Right cardiac atrium (tissue), 5 donors: ENCODE results near the gene NCKAP5. TPM values are rescaled to one million over a fixed set of nuclear protein-coding genes. Genes with fewer than 3 reads are reported as not detected.
A peak's percentile ranks its signal among the peaks of the same experiment; 100 is the strongest.

ENCODE experiments used
- ATAC-seq, 2 donors: fragments of 200-7000 bp; cut with Tn5 transposase; one replicate each; pipeline versions ENCODE4 v1.8.0 to v1.9.1; 2020; ENCODE audit warnings: moderate library complexity in 2 of 2, mild to moderate bottlenecking in 1 of 2
- DNase-seq, 3 donors: peaks; one replicate each; pipeline ENCODE4 v3.0.0-alpha.2; 2020
- H3K27ac ChIP-seq: one replicate; pipeline ENCODE4 v1.5.1; 2013; ENCODE audit warnings: mild to moderate bottlenecking, low read length, control low read depth, moderate library complexity
- H3K27me3 ChIP-seq: one replicate; pipeline ENCODE4 v1.6.1; 2013; ENCODE audit not compliant: control insufficient read depth, insufficient read depth
- H3K4me1 ChIP-seq: one replicate; pipeline ENCODE4 v1.6.1; 2013; ENCODE audit warnings: low read length; ENCODE audit not compliant: control insufficient read depth, insufficient read depth
- H3K4me3 ChIP-seq: one replicate; pipeline ENCODE4 v1.5.1; 2013; ENCODE audit warnings: low read length, control low read depth
- H3K9me3 ChIP-seq: one replicate; pipeline ENCODE4 v1.6.1; 2013; ENCODE audit warnings: low read length; ENCODE audit not compliant: control insufficient read depth
- WGBS: extraction: QIAGEN DNeasy Blood & Tissue Kit; methylation state at CpG from one replicate; pipeline ENCODE4 v1.1.7; 2013; 5-methylcytosine and 5-hydroxymethylcytosine counted together
- intact Hi-C, 4 donors: fragments of 100-400 bp; cut with DNase I; formaldehyde crosslinking; loops; one replicate each; pipeline versions ENCODE4 v1.11.0 to v1.14.0; 2022 to 2023
- long read RNA-seq, 4 donors: library from polyadenylated mRNA; unstranded; transcript quantifications; one replicate each; pipeline ENCODE4 v2.0.0, GENCODE V29; 2020 to 2021
- polyA plus RNA-seq: library from polyadenylated mRNA; stranded (reverse); fragments of 200-250 nt; gene quantifications from one replicate; pipeline ENCODE4 v1.2.3, GENCODE V29; 2013
- total RNA-seq, 4 donors: library from RNA; stranded (reverse); fragmentation: NEBNext Ultra II Directional; extraction: Animal tissue kit (Norgen Biotek cat#: 25700); gene quantifications; one replicate each; pipeline ENCODE4 v1.2.1, GENCODE V29; 2021
- donor health status: healthy with polysubstance abuse.
- donor health status: DM: no; HTN: yes; CAD: no.
- donor health status: DM: no; HTN: no; CAD: no.
- donor health status: DM: no; HTN: yes; CAD: no; lungs with severe emphysema.
- donor health status: DM: yes; HTN: yes; CAD: no.

Gene NCKAP5
- total RNA-seq: 10 to 100 TPM in 1 of 4 donors, 1 to 10 TPM in 3; 7.3 to 11.1 (median 7.6) TPM
- 3.8 TPM for polyA plus RNA-seq
- long read RNA-seq, donor 1, partial matches to known transcripts: 2 of 8 reads
- long read RNA-seq, donor 1, other reads (novel, unspliced or antisense): 6 of 8 reads
- long read RNA-seq, donor 2, partial matches to known transcripts: 0 of 2 reads
- long read RNA-seq, donor 2, other reads (novel, unspliced or antisense): 2 of 2 reads
- long read RNA-seq, donor 3, partial matches to known transcripts: 2 of 32 reads
- long read RNA-seq, donor 3, other reads (novel, unspliced or antisense): 30 of 32 reads
- long read RNA-seq, donor 4, partial matches to known transcripts: 1 of 3 reads
- long read RNA-seq, donor 4, other reads (novel, unspliced or antisense): 2 of 3 reads

- DNase-seq (peak in 2 of 3 donors; percentile 52 to 62), ATAC-seq (peak in 1 of 2 donors; percentile 34)
- Histone ChIP-seq H3K27me3 (no peaks in the 10 kb centered on the region), H3K4me3 (peak within 1 kb of the TSS; percentile 39), H3K9me3 (no peaks in the 10 kb centered on the region), H3K4me1 (peaks cover 2% of the 10 kb centered on the region), H3K27ac (no peak within 1 kb of the TSS)
- WGBS: 3% methylated on average over 12 of the region's 12 CpGs
- intact Hi-C loops: loop anchor here in 2 of 4 donors (10.0 kb wide), 2 partner anchors 207 to 217 kb away; no protein-coding TSS in a partner anchor
Observed at GRCh38 chr2:133568172-133568571, at the start of gene NCKAP5. Gene NCKAP5 (minus strand): TSS chr2:133568463. CDS start chr2:133517526, 50,937 bp downstream.

DNA sequence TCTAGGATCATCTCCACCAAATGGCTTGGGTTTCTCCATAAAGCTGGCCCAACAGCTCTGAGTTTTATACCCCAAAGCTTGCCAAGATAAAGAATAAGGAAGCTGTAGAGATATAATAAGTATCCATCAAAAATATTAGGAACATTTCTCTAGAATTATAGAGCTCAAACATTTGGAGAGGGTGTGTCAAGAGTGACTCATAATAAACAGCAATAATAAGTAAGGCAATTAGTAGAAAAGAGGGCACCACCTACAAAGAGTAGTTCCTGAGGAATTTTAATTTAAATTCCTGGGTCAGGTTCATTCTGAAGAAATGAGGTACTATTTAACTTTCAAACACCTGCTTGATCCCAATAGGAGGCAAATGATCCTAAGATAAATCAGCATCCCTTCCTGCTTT is 41.4 kb upstream of the NCKAP5 start:
- intact Hi-C loops: no loop called here
- Histone ChIP-seq H3K4me3 (no peak overlapping the region), H3K4me1 (no peaks in the 10 kb centered on the region), H3K9me3 (no peaks in the 10 kb centered on the region), H3K27me3 (no peaks in the 10 kb centered on the region), H3K27ac (no peak overlapping the region)
- ATAC-seq: no peak
- DNase-seq: no peak

- no peaks in the 10 kb centered on the region for H3K4me1 ChIP-seq
- WGBS: 85% methylated on average over 1 of the region's 1 CpG
- H3K27ac ChIP-seq: no peak overlapping the region
- DNase-seq (no peak), ATAC-seq (no peak)
- intact Hi-C loops: no loop called here
- H3K4me3 ChIP-seq: no peak overlapping the region
- no peaks in the 10 kb centered on the region for H3K9me3 ChIP-seq
- no peaks in the 10 kb centered on the region for H3K27me3 ChIP-seq
Observed at GRCh38 chr2:133608291-133608690, 40.0 kb upstream of the NCKAP5 start.

GRCh38 chr2:133607679-133608078 is 39.4 kb upstream of the NCKAP5 start:
- 56% methylated on average over 1 of the region's 1 CpG for WGBS
- no peak for ATAC-seq
- DNase-seq: no peak
- Histone ChIP-seq H3K4me1 (peaks cover 3% of the 10 kb centered on the region), H3K4me3 (no peak overlapping the region), H3K9me3 (no peaks in the 10 kb centered on the region), H3K27me3 (no peaks in the 10 kb centered on the region), H3K27ac (no peak overlapping the region)
- intact Hi-C loops: no loop called here

- Histone ChIP-seq H3K4me1 (peaks cover 6% of the 10 kb centered on the region), H3K4me3 (no peak overlapping the region), H3K27ac (no peak overlapping the region), H3K27me3 (no peaks in the 10 kb centered on the region), H3K9me3 (no peaks in the 10 kb centered on the region)
- ATAC-seq (no peak), DNase-seq (no peak)
- 99% methylated on average over 1 of the region's 1 CpG for WGBS
- intact Hi-C loops: no loop called here
Observed at GRCh38 chr2:133606616-133607015, 38.4 kb upstream of the NCKAP5 start.

DNA sequence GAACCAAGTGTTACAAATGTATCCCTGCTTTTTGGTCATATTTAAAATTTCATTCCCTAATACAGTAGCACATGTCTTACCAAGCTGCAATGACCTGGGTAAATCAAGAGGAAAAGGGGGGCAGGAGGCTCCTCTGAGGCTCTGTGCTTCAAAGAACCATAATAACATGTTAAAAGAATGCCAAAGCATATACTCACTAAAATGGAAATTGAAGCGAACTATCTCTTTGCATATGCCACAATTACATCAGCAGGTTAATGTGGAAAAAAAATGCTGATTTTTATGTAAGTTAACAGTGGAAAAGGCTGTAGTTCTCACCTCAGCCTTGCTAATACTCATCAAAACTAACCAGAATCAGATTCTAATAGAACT is 37.5 kb upstream of the NCKAP5 start:
- WGBS: 95% methylated on average over 1 of the region's 1 CpG
- H3K27ac ChIP-seq: no peak overlapping the region
- no peak overlapping the region for H3K4me3 ChIP-seq
- H3K4me1 ChIP-seq: peaks cover 6% of the 10 kb centered on the region
- no peaks in the 10 kb centered on the region for H3K9me3 ChIP-seq
- no peaks in the 10 kb centered on the region for H3K27me3 ChIP-seq
- DNase-seq (no peak), ATAC-seq (no peak)
- intact Hi-C loops: no loop called here

DNA sequence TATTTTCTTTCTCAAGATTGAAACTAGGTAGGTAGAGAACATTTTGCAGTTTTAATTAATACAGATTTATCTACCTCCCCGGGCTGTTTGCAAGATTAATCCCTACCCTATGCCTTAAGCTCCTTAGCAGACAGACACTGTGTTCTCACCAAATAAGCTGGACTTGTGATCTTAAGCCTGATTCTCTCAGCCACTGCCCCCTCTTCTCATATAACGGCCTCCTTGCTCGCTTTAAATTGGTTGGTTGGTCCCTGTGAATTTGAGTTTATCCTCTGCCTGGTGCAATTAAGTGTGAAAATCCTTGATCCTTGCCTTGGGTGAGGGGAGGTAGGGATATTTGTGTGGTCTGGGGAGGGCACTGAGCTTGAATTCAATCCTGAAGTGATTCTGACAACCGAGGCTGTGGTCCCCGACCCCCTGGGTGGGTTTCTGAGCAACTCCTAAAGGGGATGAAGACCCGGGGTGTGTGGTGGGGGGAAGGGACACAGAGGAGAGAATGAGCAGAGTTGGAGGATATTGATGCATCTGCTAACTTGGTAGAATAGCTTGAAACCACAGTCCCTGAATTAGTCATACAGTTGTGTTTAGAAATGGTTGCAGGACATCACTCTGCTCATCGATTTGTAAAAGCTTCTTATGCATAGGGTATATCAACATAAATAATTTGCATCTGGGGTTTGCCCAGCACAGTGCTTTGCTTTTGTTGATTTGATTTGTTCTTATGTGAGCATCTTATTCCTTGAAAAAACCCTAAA is 36.9 kb upstream of the NCKAP5 start:
- ATAC-seq (no peak), DNase-seq (no peak)
- H3K4me3 ChIP-seq: no peak overlapping the region
- no peak overlapping the region for H3K27ac ChIP-seq
- H3K4me1 ChIP-seq: peaks cover 6% of the 10 kb centered on the region
- H3K9me3 ChIP-seq: no peaks in the 10 kb centered on the region
- no peaks in the 10 kb centered on the region for H3K27me3 ChIP-seq
- WGBS: 66% methylated on average over 7 of the region's 7 CpGs
- intact Hi-C loops: no loop called here

GRCh38 chr2:133603109-133603508 is 34.8 kb upstream of the NCKAP5 start:
- no peak overlapping the region for H3K27ac ChIP-seq
- ATAC-seq (no peak), DNase-seq (peak in 1 of 3 donors; percentile 35)
- intact Hi-C loops: no loop called here
- H3K9me3 ChIP-seq: no peaks in the 10 kb centered on the region
- H3K4me3 ChIP-seq: no peak overlapping the region
- no peaks in the 10 kb centered on the region for H3K27me3 ChIP-seq
- WGBS: 92% methylated on average over 10 of the region's 10 CpGs
- peaks cover 11% of the 10 kb centered on the region for H3K4me1 ChIP-seq

GRCh38 chr2:133602538-133602937 is 34.3 kb upstream of the NCKAP5 start:
- Histone ChIP-seq H3K4me1 (peaks cover 11% of the 10 kb centered on the region), H3K9me3 (no peaks in the 10 kb centered on the region), H3K4me3 (no peak overlapping the region), H3K27ac (no peak overlapping the region), H3K27me3 (no peaks in the 10 kb centered on the region)
- peak; percentile 41 to 51 (median 48) for DNase-seq
- WGBS: 34% methylated on average over 4 of the region's 4 CpGs
- intact Hi-C loops: no loop called here
- peak; percentile 69 to 77 for ATAC-seq

DNA sequence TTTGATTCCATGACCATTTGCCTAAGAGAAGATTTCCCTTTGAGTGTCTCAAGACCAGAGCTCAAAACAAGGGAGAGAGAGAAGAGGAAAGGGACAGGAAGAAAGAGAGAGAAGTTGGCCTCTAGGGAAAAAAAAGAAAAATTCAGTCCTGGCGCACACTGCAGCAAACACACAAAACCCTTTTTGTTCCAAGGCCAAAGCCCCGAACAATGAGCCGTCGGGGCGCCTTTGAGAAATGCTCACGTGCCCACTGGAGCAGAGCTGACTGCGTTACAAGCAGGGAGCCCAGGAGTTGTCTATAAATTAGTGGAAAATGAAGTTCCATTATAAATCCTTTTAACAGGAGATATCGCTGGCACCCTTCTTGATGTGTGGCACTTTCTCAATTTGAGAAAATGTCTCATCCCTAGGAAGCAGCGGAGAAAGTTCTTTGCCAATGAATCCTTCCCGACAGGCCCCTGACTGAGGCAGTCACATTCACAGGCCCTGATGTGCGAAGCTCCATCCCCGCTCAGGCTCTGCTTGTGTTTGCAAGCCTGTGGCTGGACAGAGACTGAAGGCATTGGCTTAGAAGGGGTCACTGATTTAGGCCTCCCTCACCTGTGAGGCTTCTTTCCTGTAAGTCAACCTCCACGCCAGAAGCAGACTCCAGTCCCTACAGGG is 32.1 kb upstream of the NCKAP5 start:
- WGBS: 76% methylated on average over 13 of the region's 13 CpGs
- Histone ChIP-seq H3K27ac (no peak overlapping the region), H3K4me3 (no peak overlapping the region), H3K4me1 (peaks cover 11% of the 10 kb centered on the region), H3K9me3 (no peaks in the 10 kb centered on the region), H3K27me3 (no peaks in the 10 kb centered on the region)
- intact Hi-C loops: no loop called here
- ATAC-seq (no peak), DNase-seq (peak in 1 of 3 donors; percentile 39)

GRCh38 chr2:133599811-133600210 is 31.5 kb upstream of the NCKAP5 start:
- peak in 1 of 2 donors; percentile 40 for ATAC-seq
- WGBS: 60% methylated on average over 10 of the region's 10 CpGs
- DNase-seq: peak in 1 of 3 donors; percentile 27
- no peak overlapping the region for H3K4me3 ChIP-seq
- intact Hi-C loops: no loop called here
- no peaks in the 10 kb centered on the region for H3K27me3 ChIP-seq
- H3K9me3 ChIP-seq: no peaks in the 10 kb centered on the region
- H3K4me1 ChIP-seq: peaks cover 11% of the 10 kb centered on the region
- no peak overlapping the region for H3K27ac ChIP-seq
